T-cell (primary cell): ENCODE data around the gene MICAL2. TPM values are rescaled to one million over a fixed set of nuclear protein-coding genes. Genes with fewer than 3 reads are reported as not detected.

Experiments used
- ATAC-seq, 4 experiments: fragments of 200-7000 bp in 3 of 4; fragments of 150-1000 bp in 1 of 4; cut with Tn5 transposase; replicated peaks in 1 of 4; 1 replicate in 3 of 4; 2 replicates in 1 of 4; pipeline ENCODE4 v1.10.0; 2021; ENCODE audit warnings: moderate library complexity in 3 of 4, mild to moderate bottlenecking in 2 of 4, moderate number of reproducible peaks in 1 of 4
- CTCF ChIA-PET, 2 donors: fragments of 300-600 bp; sonication (Branson Sonifier 250); formaldehyde crosslinking; loops; one replicate each; lab custom pipeline; 2022; ENCODE audit warnings: antibody characterized with exemption in 2 of 2; lab: Charles Lee
- POLR2A ChIA-PET, 2 donors: fragments of 300-600 bp; sonication (Branson Sonifier 250); formaldehyde crosslinking; loops; one replicate each; lab custom pipeline; 2022; ENCODE audit warnings: antibody characterized with exemption in 2 of 2; lab: Charles Lee
- DNase-seq, 35 experiments: peaks; one replicate each; pipeline versions ENCODE4 v3.0.0 to v3.0.0-alpha.2; 2013 to 2023
- H3K27ac ChIP-seq: one replicate; pipeline ENCODE4 v1.5.1; 2013; ENCODE audit warnings: low read length
- H3K27me3 ChIP-seq, 2 experiments: replicated peaks in 1 of 2; 1 replicate in 1 of 2; 2 replicates in 1 of 2; pipeline versions ENCODE4 v1.6.1 to v1.7.0; 2013; ENCODE audit warnings: low read length in 1 of 2, mixed read lengths in 1 of 2; ENCODE audit not compliant: control insufficient read depth in 2 of 2, insufficient read depth in 2 of 2; ENCODE audit errors: extremely low read depth in 1 of 2
- H3K36me3 ChIP-seq, 2 donors: 1 replicate in 1 of 2; 2 replicates in 1 of 2; pipeline versions ENCODE4 v1.6.1 to v1.7.0; 2013; ENCODE audit warnings: low read length in 1 of 2; ENCODE audit not compliant: control insufficient read depth in 2 of 2, insufficient read depth in 1 of 2; ENCODE audit errors: extremely low read depth in 1 of 2
- H3K4me1 ChIP-seq, 2 experiments: 1 replicate in 1 of 2; 2 replicates in 1 of 2; pipeline versions ENCODE4 v1.6.1 to v1.7.0; 2013; ENCODE audit warnings: low read length in 2 of 2, mixed read lengths in 1 of 2; ENCODE audit not compliant: insufficient read depth in 2 of 2, control insufficient read depth in 1 of 2; ENCODE audit errors: extremely low read depth in 1 of 2
- H3K4me3 ChIP-seq, 2 donors: 1 replicate in 1 of 2; 2 replicates in 1 of 2; pipeline versions ENCODE4 v1.5.1 to v1.7.0; 2013; ENCODE audit warnings: mild to moderate bottlenecking in 2 of 2, low read length in 1 of 2, moderate library complexity in 1 of 2; ENCODE audit not compliant: control insufficient read depth in 1 of 2; ENCODE audit errors: extremely low read depth in 1 of 2
- H3K9me3 ChIP-seq: 2 replicates; pipeline ENCODE4 v1.7.0; 2013
- H3K27ac Mint-ChIP-seq, 2 donors: one replicate each; pipeline ENCODE4 v1.8.0; 2020 to 2021; ENCODE audit warnings: mild to moderate bottlenecking in 2 of 2, mixed read lengths in 2 of 2
- H3K27me3 Mint-ChIP-seq, 2 donors: one replicate each; pipeline ENCODE4 v1.8.0; 2021 to 2022; ENCODE audit warnings: mixed read lengths in 2 of 2
- H3K36me3 Mint-ChIP-seq: one replicate; pipeline ENCODE4 v1.8.0; 2021; ENCODE audit warnings: mixed read lengths
- H3K4me1 Mint-ChIP-seq, 3 donors: one replicate each; pipeline ENCODE4 v1.8.0; 2020 to 2022; ENCODE audit warnings: mixed read lengths in 3 of 3, mild to moderate bottlenecking in 1 of 3
- H3K4me3 Mint-ChIP-seq, 3 donors: one replicate each; pipeline ENCODE4 v1.8.0; 2020 to 2022; ENCODE audit warnings: mild to moderate bottlenecking in 3 of 3, mixed read lengths in 3 of 3, moderate library complexity in 3 of 3
- H3K9me3 Mint-ChIP-seq, 3 donors: one replicate each; pipeline ENCODE4 v1.8.0; 2020 to 2022; ENCODE audit warnings: mixed read lengths in 3 of 3
- WGBS: methylation state at CpG from one replicate; pipeline ENCODE4 v1.1.5; 2013; ENCODE audit warnings: missing lambda C conversion rate; ENCODE audit not compliant: insufficient coverage; 5-methylcytosine and 5-hydroxymethylcytosine counted together
- total RNA-seq, 35 experiments: library from RNA in 6 of 35; stranded (reverse) in 6 of 35; fragments of 120-200 nt in 1 of 35; gene quantifications; one replicate each; pipeline versions ENCODE4 v1.2.1 to v1.2.4 and lab custom pipeline; 2013 to 2026

The MICAL2 gene
- total RNA-seq, 5 donors from 2014 or later (not counting 1 experiment from before 2014, with no cell fraction given) = 13.7 to 38.7 (median 22.9) TPM

GRCh38 chr11:12224537-12224893 lies 114.1 kb downstream of the MICAL2 start:
- POLR2A ChIA-PET = interaction anchor here (0.6 to 2.4 kb wide), 7 partner anchors 9 to 153 kb away, joined by 3 to 12 read pairs (median 6); no protein-coding TSS in a partner anchor
- Histone ChIP-seq H3K4me3 (peak overlapping the region in 1 of 2 donors; percentile 35), H3K27me3 (no peaks in the 10 kb centered on the region), H3K27ac (peak overlapping the region; percentile 70), H3K9me3 (no peaks in the 10 kb centered on the region), H3K36me3 (peaks cover 9 to 39% of the 10 kb centered on the region in 2 donors), H3K4me1 (peaks cover 21 to 52% of the 10 kb centered on the region in 2 experiments)
- 0% methylated on average over 11 of the region's 12 CpGs for WGBS
- peak overlapping the region; percentile 59 to 85 (median 62) for H3K4me3 Mint-ChIP-seq
- peak; percentile 94 to 96 (median 95) for ATAC-seq
- no peaks in the 10 kb centered on the region for H3K9me3 Mint-ChIP-seq
- peaks cover 29% of the 10 kb centered on the region for H3K36me3 Mint-ChIP-seq
- peaks cover 47 to 52% (median 51%) of the 10 kb centered on the region in 3 donors for H3K4me1 Mint-ChIP-seq
- CTCF ChIA-PET = interaction anchor here (0.7 to 3.7 kb wide), 11 partner anchors 8 to 137 kb away, joined by 3 to 35 read pairs (median 4); no protein-coding TSS in a partner anchor
- peak; percentile 74 to 94 (median 88) for DNase-seq
- no peaks in the 10 kb centered on the region for H3K27me3 Mint-ChIP-seq
- H3K27ac Mint-ChIP-seq = peak overlapping the region; percentile 94 to 96

- H3K36me3 Mint-ChIP-seq = peaks cover 26% of the 10 kb centered on the region
- peak overlapping the region; percentile 94 to 96 for H3K27ac Mint-ChIP-seq
- DNase-seq = no peak
- Histone ChIP-seq H3K4me3 (no peak overlapping the region), H3K27ac (peak overlapping the region; percentile 70), H3K36me3 (peaks cover 9 to 43% of the 10 kb centered on the region in 2 donors), H3K4me1 (peaks cover 21 to 52% of the 10 kb centered on the region in 2 experiments), H3K9me3 (no peaks in the 10 kb centered on the region), H3K27me3 (no peaks in the 10 kb centered on the region)
- H3K27me3 Mint-ChIP-seq = no peaks in the 10 kb centered on the region
- ChIA-PET CTCF (interaction anchor here (0.7 to 3.7 kb wide), 11 partner anchors 8 to 138 kb away, joined by 3 to 35 read pairs (median 5); no protein-coding TSS in a partner anchor), POLR2A (interaction anchor here (0.6 to 2.4 kb wide), 12 partner anchors 9 to 1902 kb away, joined by 3 to 12 read pairs (median 4); no protein-coding TSS in a partner anchor)
- ATAC-seq = peak in 1 of 4 experiments; percentile 2
- no peaks in the 10 kb centered on the region for H3K9me3 Mint-ChIP-seq
- peak overlapping the region in 2 of 3 donors; percentile 62 to 85 for H3K4me3 Mint-ChIP-seq
- 86% methylated on average over 3 of the region's 8 CpGs for WGBS
- H3K4me1 Mint-ChIP-seq = peaks cover 47 to 52% (median 51%) of the 10 kb centered on the region in 3 donors
Measured at GRCh38 chr11:12225046-12225739, 114.8 kb downstream of the MICAL2 start.

GRCh38 chr11:12226093-12226492 lies 115.7 kb downstream of the MICAL2 start:
- no peaks in the 10 kb centered on the region for H3K9me3 ChIP-seq
- no peak overlapping the region for H3K27ac ChIP-seq
- peaks cover 31% of the 10 kb centered on the region for H3K36me3 Mint-ChIP-seq
- peaks cover 47 to 48% (median 47%) of the 10 kb centered on the region in 3 donors for H3K4me1 Mint-ChIP-seq
- H3K9me3 Mint-ChIP-seq = no peaks in the 10 kb centered on the region
- ATAC-seq = no peak
- CTCF ChIA-PET = interaction anchor here in 1 of 2 donors (3.7 kb wide), 1 partner anchor 10 kb away, joined by 35 read pairs; no protein-coding TSS in a partner anchor
- peaks cover 21 to 52% of the 10 kb centered on the region in 2 experiments for H3K4me1 ChIP-seq
- peak overlapping the region; percentile 23 to 65 for H3K27ac Mint-ChIP-seq
- no peak overlapping the region for H3K4me3 ChIP-seq
- no peaks in the 10 kb centered on the region for H3K27me3 ChIP-seq
- POLR2A ChIA-PET = interaction anchor here (0.8 to 1.3 kb wide), 2 partner anchors 33 to 379 kb away, joined by 3 to 4 read pairs; no protein-coding TSS in a partner anchor
- H3K27me3 Mint-ChIP-seq = no peaks in the 10 kb centered on the region
- WGBS = 92% methylated on average over 7 of the region's 8 CpGs
- no peak for DNase-seq
- no peak overlapping the region for H3K4me3 Mint-ChIP-seq
- H3K36me3 ChIP-seq = peaks cover 10 to 50% of the 10 kb centered on the region in 2 donors

- Mint-ChIP-seq H3K27ac (peak overlapping the region in 1 of 2 donors; percentile 4), H3K9me3 (no peaks in the 10 kb centered on the region), H3K36me3 (peaks cover 43% of the 10 kb centered on the region), H3K27me3 (no peaks in the 10 kb centered on the region), H3K4me3 (no peak overlapping the region), H3K4me1 (peaks cover 12 to 19% (median 15%) of the 10 kb centered on the region in 3 donors)
- H3K27me3 ChIP-seq = no peaks in the 10 kb centered on the region
- no peak for DNase-seq
- no peak for ATAC-seq
- CTCF ChIA-PET = no interaction called here
- WGBS = 93% methylated on average over 3 of the region's 7 CpGs
- POLR2A ChIA-PET = no interaction called here
- no peak overlapping the region for H3K4me3 ChIP-seq
- peaks cover 0 to 17% of the 10 kb centered on the region in 2 experiments for H3K4me1 ChIP-seq
- H3K9me3 ChIP-seq = no peaks in the 10 kb centered on the region
- H3K27ac ChIP-seq = no peak overlapping the region
- H3K36me3 ChIP-seq = peaks cover 14 to 51% of the 10 kb centered on the region in 2 donors
Measured at GRCh38 chr11:12229450-12230229, 119.2 kb downstream of the MICAL2 start.

GRCh38 chr11:12232160-12232559 lies 121.8 kb downstream of the MICAL2 start:
- WGBS = 80% methylated on average over 1 of the region's 1 CpG
- no peaks in the 10 kb centered on the region for H3K27me3 Mint-ChIP-seq
- H3K4me1 ChIP-seq = peaks cover 11 to 19% of the 10 kb centered on the region in 2 experiments
- no peak overlapping the region for H3K4me3 Mint-ChIP-seq
- no peaks in the 10 kb centered on the region for H3K9me3 Mint-ChIP-seq
- no peak overlapping the region for H3K27ac ChIP-seq
- H3K36me3 ChIP-seq = peaks cover 7 to 38% of the 10 kb centered on the region in 2 donors
- peak overlapping the region in 1 of 2 donors; percentile 3 for H3K27ac Mint-ChIP-seq
- CTCF ChIA-PET = no interaction called here
- no peak for DNase-seq
- no peaks in the 10 kb centered on the region for H3K9me3 ChIP-seq
- H3K36me3 Mint-ChIP-seq = peaks cover 41% of the 10 kb centered on the region
- POLR2A ChIA-PET = no interaction called here
- no peak for ATAC-seq
- H3K4me1 Mint-ChIP-seq = peaks cover 15 to 24% (median 17%) of the 10 kb centered on the region in 3 donors
- H3K4me3 ChIP-seq = no peak overlapping the region
- H3K27me3 ChIP-seq = no peaks in the 10 kb centered on the region
